Left kidney (tissue), 2 donors: Measurements from ENCODE around the gene CDH4. TPM values are rescaled to one million over a fixed set of nuclear protein-coding genes. Genes with fewer than 3 reads are reported as not detected.

Experiments used
- DNase-seq: peaks from one replicate; pipeline ENCODE4 v3.0.0-alpha.2; 2013
- polyA plus RNA-seq: library from polyadenylated mRNA; unstranded; fragments of 120-200 nt; gene quantifications from one replicate; pipeline ENCODE4 v1.2.1, GENCODE V29; 2013; ENCODE audit not compliant: insufficient read length

Gene CDH4
- polyA plus RNA-seq, 1 donor = 7.3 TPM

DNA sequence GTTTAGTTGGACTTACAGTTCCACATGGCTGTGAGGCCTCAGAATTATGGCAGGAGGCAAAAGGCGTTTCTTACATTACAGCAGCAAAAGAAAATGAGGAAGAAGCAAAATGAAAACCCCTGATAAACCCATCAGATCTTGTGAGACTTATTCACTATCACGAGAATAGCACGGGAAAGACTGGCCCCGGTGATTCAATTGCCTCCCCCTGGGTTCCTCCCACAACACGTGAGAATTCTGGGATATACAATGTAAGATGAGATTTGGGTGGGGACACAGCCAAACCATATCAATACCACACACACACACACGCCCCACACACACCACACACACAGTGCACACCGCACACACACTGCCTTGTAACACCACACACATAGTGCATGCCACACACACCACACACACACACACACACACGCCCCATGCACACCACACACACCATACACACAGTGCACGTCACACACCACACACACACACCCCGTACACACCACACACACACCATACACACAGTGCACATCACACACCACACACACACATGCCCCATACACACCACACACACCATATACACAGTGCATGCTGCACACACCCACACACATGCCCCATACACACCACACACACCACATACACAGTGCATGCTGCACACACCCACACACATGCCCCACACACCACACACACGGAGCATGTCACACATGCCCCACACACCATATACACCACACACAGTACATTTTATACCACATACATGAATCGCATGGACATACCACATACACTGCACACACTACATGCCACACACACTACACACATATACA, 503.1 kb downstream of the CDH4 start:
- no peak for DNase-seq

GRCh38 chr20:61755971-61756845, 504.1 kb downstream of the CDH4 start:
- DNase-seq = no peak

- DNase-seq = no peak
These were observed 505.1 kb downstream of the CDH4 start for GRCh38 chr20:61756966-61757677.

DNA sequence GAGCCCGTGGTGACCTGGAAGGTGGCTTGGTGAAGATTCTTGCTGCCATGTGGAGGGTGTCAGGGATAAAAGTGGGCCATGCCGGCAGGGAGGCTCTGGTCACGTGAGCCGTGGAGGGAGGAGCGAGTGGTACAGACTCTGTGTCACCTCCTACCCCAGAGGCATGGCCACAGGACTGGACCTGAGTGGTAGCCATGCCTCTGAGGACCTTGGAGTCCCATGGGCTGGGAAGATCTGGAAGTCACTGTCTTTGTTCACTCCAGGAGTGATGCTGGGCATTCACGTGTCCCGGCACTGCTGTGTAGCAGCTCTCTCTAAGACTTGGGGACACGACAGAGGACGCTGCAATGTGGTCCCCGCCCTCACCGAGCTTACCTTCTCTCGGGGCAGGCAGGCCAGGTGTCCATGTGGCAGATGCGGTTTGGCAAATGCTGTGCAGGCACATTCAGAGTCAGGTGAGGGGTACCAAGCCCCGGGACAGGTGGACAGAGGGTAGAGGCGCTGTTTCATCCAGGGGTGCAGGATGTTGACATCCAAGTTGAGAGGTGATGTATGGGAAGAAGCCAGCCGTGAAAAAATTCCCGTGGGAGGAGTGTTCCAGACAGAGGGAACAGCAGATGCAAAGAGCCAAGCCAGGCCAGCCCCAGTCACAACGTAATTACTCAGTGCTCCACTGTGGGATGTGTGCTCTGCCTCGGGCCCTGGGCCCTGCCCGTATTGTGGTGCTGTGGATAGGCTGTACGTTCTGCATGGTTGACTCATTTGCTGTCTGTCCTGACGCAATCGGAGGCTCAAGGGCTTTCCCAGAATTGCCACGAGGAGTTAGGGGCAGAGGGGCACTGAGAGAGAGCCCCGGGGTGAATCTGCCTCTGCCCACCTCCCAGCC, 505.9 kb downstream of the CDH4 start:
- DNase-seq = no peak

DNA sequence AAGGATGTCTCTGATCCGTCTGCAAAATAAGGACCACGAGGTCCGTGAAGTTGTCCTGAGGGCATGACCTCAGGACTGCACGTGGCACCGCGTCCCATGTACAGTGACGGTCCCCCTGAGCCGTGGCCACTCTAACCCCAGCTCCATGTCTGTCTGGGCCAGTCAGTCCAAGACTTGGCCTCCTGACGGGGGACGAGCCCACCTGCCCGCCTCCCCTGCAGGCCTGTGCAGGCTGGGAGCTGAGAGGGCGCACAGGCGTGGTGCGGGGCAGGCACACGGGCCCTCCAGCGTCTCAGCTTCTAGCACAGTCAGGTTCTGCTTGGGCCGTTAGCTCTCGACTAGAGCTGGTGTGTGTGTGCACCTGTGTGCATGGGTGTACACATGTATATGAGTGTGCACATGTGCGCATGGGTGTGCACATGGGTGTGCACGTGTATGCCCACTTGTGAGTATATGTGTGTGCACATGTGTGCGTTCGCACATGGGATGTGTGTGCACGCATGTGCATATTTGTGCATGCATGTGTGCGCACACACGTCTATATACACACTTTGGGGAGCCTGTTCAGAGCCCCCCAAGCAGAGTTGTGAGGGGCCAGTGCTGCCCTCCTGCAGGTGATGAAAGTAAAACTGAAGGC, 506.6 kb downstream of the CDH4 start:
- DNase-seq = no peak

DNA sequence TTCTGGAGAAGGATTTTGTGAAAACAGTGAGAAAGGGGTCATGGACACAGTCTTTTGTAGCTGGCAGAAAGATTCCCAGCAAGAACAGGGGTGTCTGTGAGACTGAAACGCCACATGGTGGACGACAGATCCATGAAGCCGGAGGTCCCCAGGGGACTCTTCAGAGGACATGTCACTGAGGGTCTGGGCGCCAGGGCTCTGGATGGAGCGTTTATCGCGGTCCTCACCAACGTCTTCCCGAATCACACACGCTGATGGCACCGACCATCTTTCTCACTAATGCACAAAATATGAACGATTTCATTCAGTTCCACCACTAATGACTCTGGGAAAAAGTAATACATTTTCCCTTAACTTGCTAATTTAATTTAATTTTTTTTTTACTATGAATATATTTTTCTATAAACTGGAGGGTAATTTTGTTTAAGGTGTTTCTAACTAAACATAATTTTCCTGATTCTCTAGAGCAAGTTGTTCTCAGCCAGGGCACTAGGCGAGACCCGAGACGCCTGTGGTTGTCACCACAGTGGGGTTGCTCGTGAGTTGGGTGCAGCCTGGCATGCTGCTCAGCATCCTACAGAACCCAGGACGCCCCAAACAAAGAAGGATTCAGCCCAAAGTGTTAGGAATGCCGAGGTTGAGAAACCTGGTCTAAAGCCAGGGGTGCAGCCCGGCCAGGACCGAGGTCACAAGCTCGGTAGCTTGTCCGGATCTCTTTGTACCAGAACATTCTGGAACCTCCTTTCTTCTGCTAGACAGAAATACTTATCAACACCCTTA, 507.4 kb downstream of the CDH4 start:
- no peak for DNase-seq

GRCh38 chr20:61760321-61760720, 508.3 kb downstream of the CDH4 start:
- no peak for DNase-seq

- no peak for DNase-seq
These were observed 508.7 kb downstream of the CDH4 start for GRCh38 chr20:61760731-61761130.

DNA sequence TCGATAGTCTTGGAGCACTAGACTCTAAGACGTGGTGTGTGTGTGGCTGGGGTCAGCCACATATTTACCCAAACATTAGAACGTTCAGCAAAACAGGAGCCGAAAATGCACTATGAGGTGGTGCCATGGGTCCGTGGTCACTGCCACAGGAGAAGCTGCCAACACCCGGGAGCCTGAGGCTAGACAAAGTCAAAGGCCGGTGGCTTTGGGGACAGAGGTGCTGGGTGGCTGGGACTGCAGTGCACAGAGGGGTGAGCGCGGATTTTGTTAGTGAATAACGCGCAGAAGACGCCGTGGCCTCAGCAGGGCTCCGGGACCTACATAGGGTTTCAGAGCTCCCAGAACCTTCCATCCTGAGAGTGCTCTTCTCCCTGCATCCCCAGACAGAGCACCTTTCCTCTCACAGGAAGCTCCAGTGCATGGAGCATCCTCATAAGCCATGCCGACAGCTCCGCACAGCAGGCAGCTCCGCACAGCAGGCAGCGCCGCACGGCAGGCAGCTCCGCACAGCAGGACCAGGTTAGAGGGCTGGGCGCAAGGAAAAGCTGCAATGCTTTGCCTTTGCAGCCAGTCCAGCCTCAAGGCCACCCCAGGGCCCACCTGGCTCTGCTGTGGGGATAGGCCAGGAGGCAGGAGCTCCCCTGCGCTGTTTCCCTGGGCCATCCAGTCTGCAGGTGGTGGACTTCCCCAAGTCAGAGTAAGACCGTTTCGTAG, 509.5 kb downstream of the CDH4 start:
- no peak for DNase-seq

- no peak for DNase-seq
These were observed 510.2 kb downstream of the CDH4 start for GRCh38 chr20:61762167-61762710.

DNA sequence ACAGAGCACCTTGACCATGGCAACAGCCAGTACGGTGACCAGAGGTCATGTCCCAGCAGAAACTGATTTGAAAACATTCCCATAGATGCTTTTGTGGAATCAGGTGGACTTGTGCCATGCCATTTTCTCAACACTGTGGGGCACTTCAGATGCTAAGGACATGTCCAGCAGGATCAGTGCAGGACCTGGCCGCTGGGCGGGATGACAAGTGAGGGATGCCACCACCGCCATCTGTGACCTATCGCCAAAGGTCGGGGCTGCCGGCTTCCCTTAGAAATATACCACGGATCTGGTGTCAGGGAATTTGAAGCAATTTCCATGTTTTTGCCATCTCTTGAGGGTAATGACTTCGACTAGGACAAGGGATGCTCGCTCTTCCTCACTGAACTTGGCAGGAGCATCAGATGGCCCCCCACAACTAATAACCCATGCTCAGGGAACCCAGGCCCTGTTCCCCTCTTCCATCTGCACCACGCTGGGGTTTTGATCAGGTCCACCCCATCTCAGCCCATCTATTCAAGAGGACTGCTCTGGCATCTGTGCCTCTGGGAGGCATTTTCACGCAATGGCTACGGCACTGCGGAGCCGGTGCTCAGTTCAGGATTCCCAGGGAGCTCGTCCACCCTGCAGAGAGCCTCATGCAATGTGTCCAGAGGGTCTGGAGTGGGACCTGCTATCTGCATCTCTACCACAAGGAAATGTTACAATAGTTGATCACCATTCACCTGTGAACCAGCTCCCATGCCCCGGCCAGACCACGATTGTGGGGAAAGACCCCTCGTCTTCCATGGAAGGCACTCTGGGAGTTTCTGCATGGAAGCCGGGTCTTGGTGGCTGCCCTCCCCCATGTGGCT, 511.1 kb downstream of the CDH4 start:
- no peak for DNase-seq

GRCh38 chr20:61763740-61764400, 511.8 kb downstream of the CDH4 start:
- DNase-seq = no peak

- no peak for DNase-seq
These were observed 512.5 kb downstream of the CDH4 start for GRCh38 chr20:61764471-61765025.

DNA sequence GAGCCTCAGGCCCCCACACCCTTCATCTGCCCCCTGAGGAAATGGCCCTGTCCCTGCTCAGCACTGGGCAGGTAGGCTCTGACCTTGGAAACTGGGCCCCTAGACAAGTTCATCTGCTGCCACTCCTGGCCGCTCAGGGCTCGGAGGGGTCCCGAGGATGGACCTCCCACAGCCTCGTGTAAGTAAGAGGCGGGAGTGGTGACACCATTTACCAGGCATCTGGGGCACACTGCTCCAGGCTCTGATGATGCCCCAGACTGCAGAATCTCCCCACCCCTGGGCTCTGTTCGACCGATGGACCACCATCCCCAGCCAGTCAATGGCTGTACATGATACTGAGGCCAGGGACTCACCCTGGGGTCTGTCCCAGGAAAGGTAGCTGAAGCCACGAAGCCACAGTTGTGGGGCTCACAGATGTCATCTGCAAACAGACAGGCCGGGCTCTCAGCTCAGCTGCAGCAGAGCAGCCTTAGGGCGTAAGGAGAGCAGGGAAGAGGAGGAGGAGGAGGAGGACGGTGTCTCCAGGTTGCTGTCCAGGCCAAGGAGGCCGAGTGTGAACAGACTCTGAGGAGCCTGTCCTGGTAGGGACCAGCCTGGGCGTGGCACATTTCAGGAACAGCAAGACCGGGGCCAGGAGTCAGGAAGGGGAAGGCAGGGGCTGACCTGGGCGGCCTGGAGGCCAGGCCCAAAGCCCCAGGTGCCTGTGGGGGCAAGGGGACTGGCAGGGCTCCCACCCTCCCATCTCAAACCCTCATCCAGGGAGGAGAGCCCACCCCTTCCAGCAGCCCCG, 513.2 kb downstream of the CDH4 start:
- DNase-seq = no peak

GRCh38 chr20:61765871-61766654, 514.0 kb downstream of the CDH4 start:
- no peak for DNase-seq
